Measurements from ENCODE around the gene WNT7B.

WNT7B gene

DNA sequence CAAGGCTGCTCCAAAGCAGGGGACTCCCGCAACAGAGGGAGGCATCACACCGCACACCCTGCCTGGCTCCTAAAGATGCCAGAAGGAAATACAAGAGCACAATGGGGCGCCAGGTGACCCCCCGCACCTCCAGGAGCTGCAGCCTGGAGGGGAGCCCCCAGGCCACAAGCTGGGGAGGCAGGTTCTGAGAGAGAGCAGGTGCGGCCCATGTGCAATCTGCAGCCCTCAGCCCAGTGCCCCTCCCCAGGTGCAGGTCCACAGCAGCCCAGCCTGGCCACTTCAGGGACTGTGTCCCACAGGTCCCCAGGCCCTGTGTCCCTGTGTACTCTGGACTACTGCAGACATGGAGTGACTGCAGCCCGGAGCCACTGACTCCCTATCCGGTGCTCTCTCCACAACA, 13.1 kb downstream of the WNT7B start:
- intact Hi-C loops (cut with DNase I; ENCODE audit: low total_unique reads), result no loop called here
- Histone ChIP-seq H3K9me3 (no peaks in the 10 kb centered on the region), H3K36me3 (no peaks in the 10 kb centered on the region), H3K27me3 (peaks cover 0 to 89% of the 10 kb centered on the region in 2 donors), H3K4me3 (no peak overlapping the region), H3K27ac (no peak overlapping the region), H3K4me1 (no peaks in the 10 kb centered on the region)
- TF ChIP-seq, protein P1, sequence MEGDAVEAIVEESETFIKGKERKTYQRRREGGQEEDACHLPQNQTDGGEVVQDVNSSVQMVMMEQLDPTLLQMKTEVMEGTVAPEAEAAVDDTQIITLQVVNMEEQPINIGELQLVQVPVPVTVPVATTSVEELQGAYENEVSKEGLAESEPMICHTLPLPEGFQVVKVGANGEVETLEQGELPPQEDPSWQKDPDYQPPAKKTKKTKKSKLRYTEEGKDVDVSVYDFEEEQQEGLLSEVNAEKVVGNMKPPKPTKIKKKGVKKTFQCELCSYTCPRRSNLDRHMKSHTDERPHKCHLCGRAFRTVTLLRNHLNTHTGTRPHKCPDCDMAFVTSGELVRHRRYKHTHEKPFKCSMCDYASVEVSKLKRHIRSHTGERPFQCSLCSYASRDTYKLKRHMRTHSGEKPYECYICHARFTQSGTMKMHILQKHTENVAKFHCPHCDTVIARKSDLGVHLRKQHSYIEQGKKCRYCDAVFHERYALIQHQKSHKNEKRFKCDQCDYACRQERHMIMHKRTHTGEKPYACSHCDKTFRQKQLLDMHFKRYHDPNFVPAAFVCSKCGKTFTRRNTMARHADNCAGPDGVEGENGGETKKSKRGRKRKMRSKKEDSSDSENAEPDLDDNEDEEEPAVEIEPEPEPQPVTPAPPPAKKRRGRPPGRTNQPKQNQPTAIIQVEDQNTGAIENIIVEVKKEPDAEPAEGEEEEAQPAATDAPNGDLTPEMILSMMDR (IDR thresholded peaks at IDR 0.05), result no peak
- DNase-seq, result no peak

DNA sequence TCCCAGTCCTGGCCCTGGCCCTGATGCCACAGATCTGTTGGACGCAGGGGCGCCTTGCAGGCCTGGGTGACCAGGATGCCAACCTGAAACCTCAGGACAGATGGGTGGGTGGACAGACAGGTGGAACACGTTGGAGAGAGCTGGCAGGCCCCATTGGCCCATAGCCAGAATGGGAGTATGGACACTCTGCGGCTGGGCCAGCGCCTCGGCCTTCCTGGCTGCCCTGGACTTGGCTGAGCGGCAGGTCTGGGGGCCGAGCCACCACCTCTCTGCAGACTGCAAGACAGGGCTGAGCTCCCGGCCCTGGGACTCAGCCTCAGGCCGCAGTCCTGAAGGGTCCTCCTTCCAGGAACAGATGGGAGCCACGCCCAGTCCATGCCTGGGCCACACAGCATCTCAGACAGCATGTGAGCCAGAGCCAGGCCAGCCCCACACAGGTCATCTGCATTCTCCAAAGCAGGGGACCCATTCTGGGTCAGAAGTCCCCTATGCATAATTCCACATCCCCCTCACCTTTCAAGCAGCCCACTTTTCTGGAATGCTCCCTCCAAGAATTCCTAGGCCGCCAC, 14.1 kb downstream of the WNT7B start:
- Histone ChIP-seq H3K4me3 (no peak overlapping the region), H3K36me3 (no peaks in the 10 kb centered on the region), H3K4me1 (no peaks in the 10 kb centered on the region), H3K9me3 (no peaks in the 10 kb centered on the region), H3K27me3 (peaks cover 0 to 88% of the 10 kb centered on the region in 2 donors), H3K27ac (no peak overlapping the region)
- DNase-seq, result no peak
- intact Hi-C loops (cut with DNase I; ENCODE audit: low total_unique reads), result no loop called here
- TF ChIP-seq, protein P1 (IDR thresholded peaks at IDR 0.05), result no peak

DNA sequence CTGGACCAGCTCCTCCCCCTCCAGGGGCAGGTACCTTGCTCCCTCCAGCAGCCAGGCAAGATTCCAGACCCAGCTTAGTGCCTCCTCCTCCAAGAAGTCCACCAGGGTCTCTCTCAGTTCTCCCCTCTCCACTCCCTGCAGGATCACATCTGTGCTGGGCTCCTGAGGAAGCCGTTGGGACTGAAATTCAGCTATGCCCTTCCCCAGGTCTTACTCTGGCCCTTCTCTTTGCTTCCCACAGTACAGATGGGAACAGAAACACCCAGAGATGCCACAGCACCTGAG, 14.6 kb downstream of the WNT7B start:
- H3K27me3 ChIP-seq, result peaks cover 0 to 85% of the 10 kb centered on the region in 2 donors
- no peaks in the 10 kb centered on the region for H3K4me1 ChIP-seq
- no peak overlapping the region for H3K4me3 ChIP-seq
- H3K9me3 ChIP-seq, result no peaks in the 10 kb centered on the region
- TF ChIP-seq, protein P1 (IDR thresholded peaks at IDR 0.05), result no peak
- DNase-seq, result no peak
- no peaks in the 10 kb centered on the region for H3K36me3 ChIP-seq
- intact Hi-C loops (cut with DNase I; ENCODE audit: low total_unique reads), result no loop called here
- no peak overlapping the region for H3K27ac ChIP-seq

DNA sequence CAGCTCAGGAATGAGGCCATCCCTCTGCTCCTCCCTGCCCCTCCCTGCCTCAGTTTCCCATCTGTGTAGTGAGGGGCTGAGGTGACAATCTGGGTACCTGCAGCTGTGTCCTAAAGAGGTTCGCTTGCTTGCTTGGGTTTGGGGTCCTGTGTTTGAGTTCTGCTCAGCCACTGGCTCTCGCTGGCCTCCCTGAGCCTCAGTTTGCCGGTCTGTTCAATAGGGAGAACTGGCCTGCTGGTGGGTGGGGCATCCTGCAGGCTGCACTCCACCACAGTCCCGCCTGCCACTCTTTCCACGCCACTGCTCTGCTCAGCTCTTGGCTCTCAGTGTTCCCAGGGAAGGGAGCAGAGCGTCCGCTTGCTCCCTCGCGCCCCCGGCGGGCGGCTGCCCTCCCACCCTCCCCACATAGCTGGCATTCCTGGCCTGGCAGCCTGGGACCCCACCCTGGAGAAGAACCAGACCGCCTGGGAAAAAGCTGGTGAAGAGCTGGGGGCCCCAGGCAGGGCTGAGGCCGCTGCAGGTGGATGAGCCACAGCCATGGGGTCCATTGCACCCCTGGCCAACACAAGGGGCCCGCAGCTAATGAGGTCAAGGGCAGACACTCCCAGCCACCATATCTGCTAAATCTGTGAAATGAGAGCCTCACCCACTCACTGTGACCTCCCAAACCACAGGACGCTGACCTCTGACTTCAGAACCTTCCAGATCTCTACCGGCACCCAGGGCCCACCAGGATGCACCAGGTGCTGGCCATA, 15.1 kb downstream of the WNT7B start:
- TF ChIP-seq, protein P1 (IDR thresholded peaks at IDR 0.05), result no peak

DNA sequence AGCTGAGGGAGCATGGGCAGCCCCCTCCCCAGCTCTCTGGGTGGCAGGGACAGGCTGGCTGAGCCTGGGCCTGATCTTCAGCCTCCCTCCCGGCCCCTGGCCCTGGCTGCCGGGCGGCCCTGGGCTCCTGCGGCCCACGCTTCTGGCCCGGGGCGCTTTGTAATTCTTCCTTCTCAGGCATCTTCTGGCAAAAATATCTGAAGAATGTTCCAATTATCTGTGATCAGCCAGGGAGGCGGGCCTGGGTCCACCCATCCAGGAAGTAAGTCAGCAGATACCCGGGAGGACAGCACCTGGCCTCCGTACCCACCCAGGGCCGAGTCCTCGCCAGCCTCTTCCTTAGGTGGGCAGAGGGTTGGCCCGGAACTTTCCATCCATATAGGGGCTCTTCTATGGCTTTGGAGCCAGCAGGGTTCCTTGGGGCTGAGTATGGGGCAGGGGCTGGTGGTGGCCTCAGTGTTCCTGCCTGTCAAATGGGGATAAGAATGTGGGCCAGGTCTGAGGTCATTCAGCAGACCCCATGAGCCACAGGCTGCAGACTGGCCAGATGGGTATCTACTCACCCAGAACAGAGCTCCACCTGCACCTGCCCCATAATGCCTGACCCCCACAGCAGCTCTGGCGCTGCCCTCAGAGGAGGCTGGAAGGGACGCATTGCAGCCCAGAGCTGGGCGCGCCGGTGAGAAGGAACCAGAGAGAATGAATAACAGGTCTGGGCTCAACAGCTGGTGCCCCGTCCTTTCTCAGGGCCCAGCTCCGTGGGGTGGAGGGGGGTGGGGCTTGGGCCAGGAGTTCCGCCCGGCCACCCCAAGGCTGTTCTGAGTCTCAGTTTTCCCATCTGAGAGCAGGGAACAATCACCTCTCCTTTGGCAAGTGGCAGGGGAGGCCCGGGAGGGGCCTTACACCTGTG, 16.2 kb downstream of the WNT7B start:
- H3K27ac ChIP-seq, result no peak overlapping the region
- H3K36me3 ChIP-seq, result no peaks in the 10 kb centered on the region
- intact Hi-C loops (cut with DNase I; ENCODE audit: low total_unique reads), result no loop called here
- no peak for DNase-seq
- no peaks in the 10 kb centered on the region for H3K4me1 ChIP-seq
- TF ChIP-seq, protein P1 (IDR thresholded peaks at IDR 0.05), result no peak
- no peaks in the 10 kb centered on the region for H3K9me3 ChIP-seq
- peaks cover 0 to 76% of the 10 kb centered on the region in 2 donors for H3K27me3 ChIP-seq
- no peak overlapping the region for H3K4me3 ChIP-seq

More for the DNA sequence above, 15.1 kb downstream of the WNT7B start:
- no peaks in the 10 kb centered on the region for H3K4me1 ChIP-seq
- no peak overlapping the region for H3K27ac ChIP-seq
- intact Hi-C loops (cut with DNase I; ENCODE audit: low total_unique reads), result no loop called here
- H3K27me3 ChIP-seq, result peaks cover 0 to 80% of the 10 kb centered on the region in 2 donors
- no peaks in the 10 kb centered on the region for H3K9me3 ChIP-seq
- no peaks in the 10 kb centered on the region for H3K36me3 ChIP-seq
- DNase-seq, result no peak
- no peak overlapping the region for H3K4me3 ChIP-seq

Measured in tibial artery (tissue), 4 donors.